HUDEP-2 (cell line): Measurements from ENCODE around the gene ZNF835.
"Not testable (repeated sequence)": the region's sequence is repeated elsewhere in the genome, so short reads cannot be mapped to it uniquely, and the experiment has no call there.

Experiments
- DNase-seq, 76 experiments: peaks; one replicate each; lab custom pipeline; 2025; ENCODE audit not compliant: unreplicated experiment in 76 of 76; lab: John Stamatoyannopoulos, UW

The ZNF835 gene

DNA sequence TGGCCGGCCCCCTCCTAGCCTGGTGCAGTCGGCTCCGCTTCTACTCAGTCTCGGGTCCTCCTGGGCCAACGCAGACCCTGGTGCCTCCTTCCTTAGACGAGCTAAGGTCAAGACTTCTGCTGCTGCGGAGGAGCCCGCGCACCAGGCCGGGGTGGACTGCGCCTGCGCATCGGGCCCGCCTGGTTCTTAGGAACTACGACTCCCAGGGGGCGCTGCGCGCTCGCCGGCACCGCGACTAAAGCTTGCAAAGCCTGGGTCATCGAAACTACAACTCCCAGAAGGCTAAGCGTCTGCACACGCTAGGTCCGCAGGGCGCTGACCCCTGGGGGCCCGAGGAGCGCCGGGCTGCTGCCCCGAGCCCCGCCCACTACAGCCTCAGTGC lies at the start of gene ZNF835:
TSS of gene ZNF835 (minus strand) at position 145 of the 382 bp plus-strand sequence. CDS start 6,559 bp downstream, outside the sequence.
- DNase-seq, result peak in 36 of 76 experiments; percentile 5 to 75 (median 41)

DNA sequence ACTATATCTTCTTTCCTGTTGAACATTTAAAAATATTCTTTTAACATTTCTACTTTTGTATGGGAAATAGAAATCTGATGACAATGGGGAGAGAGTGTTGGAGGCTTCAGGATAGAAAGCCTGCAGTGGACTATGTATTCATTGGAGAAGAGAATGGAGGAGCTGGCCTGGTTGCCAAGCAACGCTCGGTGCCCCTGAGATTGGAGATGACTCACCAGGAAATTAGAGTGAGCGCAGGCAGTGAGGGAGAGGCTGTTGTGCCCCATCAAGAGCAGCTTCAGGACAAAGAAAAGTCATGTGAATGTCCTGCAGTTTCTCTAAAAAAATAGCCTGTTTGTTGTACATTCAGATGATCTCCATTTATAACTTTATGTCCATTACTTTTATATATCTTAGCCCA lies 48.7 kb upstream of the ZNF835 start:
- DNase-seq, result no peak

DNA sequence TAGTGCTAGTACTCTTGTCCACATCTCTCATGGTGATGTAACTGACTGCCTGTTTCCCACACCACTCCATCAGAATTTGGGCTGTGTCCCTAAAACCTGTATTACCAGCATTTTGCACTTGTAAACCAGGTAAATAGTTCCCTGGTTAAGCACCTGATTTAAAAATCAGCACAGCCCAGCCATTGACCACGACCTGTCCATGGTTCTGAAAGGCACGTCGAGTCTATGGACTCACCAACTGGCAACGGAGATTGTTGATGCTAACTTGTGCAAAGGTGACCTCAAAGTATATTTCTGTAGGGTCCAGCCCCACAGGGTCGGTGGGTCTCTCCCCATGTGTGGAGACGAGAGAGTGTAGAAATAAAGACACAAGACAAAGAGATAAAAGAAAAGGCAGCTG lies 46.7 kb upstream of the ZNF835 start:
- DNase-seq, result no peak

DNA sequence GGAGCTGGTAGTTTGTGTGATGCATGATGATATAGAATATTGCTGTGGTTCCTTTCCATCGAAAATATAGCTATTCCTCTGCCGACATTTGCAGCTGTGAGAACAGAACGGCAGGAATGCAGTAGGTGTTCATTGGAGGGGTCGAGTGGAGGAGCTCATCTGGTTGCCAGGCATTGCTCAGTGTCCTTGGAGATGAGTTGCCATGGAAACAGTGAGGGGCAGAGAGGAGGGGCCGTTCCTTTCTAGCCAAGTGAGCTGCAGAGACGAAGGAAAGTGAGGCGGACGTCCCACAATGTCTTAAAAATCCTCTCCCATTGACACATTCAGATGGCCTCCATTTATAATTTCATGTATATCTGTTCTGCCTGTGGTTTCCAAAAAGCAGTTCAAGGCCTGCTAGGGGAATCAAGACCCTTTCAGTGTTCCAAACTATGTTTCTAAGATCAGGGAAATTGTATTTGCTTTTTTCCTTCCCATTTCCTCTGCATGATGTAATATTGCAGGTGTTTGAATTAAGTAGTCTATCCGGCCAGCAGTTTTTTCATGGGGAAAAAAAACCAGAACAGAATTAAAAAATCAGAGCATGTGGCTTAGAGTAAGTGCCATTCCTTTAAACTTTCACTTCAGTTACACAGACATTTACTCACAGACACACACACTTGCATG lies 41.2 kb upstream of the ZNF835 start:
- DNase-seq, result no peak

GRCh38 chr19:56710437-56710836 lies 38.9 kb upstream of the ZNF835 start:
- no peak for DNase-seq

GRCh38 chr19:56707821-56708220 lies 36.3 kb upstream of the ZNF835 start:
- no peak for DNase-seq

DNA sequence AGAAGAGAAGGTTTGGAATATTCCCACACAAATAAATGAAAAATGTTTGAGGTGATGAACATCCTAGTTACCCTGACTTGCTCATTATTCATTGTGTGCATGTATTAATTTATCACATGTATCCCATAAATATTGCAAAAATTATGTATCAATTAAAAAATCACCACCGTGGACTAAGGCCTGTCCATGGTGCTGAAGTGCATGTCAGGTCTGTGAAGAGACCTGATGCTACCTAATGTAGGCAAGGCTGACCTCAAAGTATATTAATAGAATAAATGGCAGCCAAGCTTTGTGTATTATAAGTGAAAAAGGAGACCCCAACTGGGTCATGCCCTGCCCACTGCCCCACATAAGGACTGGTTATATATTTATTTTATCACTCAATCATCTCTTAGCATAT lies 34.4 kb upstream of the ZNF835 start:
- DNase-seq, result no peak

DNA sequence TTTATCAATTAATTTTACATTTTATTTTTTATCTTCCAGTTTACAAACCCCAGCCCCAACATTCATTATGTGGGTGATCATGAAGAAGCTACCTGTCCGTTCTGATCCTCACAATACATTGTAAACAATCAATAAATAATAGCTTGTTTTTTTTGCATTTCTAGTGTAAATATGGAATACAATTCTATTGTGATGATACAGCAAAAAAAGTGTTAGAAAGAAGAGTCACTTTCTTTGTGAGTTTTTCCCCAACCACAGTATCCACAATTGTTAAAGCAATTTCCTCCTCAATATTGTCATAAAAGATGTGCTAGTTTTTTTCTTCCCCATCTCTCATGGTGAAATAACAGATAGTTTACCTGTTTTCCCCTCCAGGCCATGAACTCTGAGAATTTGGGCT lies 30.3 kb upstream of the ZNF835 start:
- DNase-seq, result no peak

DNA sequence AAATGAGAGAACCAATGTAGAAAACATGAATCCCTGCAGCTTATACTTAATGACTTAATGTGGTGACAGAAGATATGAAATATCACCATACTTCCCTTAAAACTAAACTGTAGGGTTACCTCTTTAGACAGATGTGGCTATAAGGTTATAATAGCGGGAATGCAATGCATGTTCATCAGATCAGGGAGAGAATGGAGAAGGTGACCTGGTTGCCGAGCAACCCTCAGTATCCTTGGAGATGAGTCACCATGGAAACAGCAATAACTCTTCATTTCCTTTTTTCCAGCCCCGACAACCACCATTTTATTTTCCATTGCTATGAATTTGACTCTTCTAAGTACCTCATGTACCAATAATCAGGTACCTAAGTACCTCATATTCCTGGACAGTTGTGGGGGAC lies 28.0 kb upstream of the ZNF835 start:
- DNase-seq, result no peak

GRCh38 chr19:56692206-56692895 lies 20.8 kb upstream of the ZNF835 start:
- no peak for DNase-seq

- no peak for DNase-seq
These were observed 19.1 kb upstream of the ZNF835 start for GRCh38 chr19:56690670-56691069.

GRCh38 chr19:56689198-56689597 lies 17.6 kb upstream of the ZNF835 start:
- no peak for DNase-seq

- DNase-seq, result no peak
These were observed 15.5 kb upstream of the ZNF835 start for GRCh38 chr19:56687031-56687430.

DNA sequence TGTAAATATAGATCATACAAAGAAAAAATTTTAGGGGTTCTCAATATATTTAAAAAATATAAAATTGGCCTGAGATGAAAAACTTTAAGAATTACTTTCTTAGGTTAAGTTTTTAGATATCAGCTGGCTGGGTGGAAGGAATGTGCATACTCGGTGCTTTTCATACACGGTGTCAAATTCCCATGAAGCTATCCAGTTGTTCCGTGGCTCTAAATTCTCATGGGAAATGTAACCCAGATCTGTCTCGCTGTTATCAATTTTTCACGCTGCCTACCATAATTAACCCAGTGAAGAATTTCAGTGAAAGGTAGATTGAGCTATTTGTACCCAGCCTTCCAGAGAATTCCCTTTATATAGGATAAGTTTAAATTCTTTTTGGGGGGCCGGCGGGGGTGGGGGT lies 11.6 kb upstream of the ZNF835 start:
- DNase-seq, result no peak

GRCh38 chr19:56681702-56682101 lies 10.1 kb upstream of the ZNF835 start:
- DNase-seq, result no peak

- DNase-seq, result no peak
These were observed 6.6 kb upstream of the ZNF835 start for GRCh38 chr19:56678205-56678604.

DNA sequence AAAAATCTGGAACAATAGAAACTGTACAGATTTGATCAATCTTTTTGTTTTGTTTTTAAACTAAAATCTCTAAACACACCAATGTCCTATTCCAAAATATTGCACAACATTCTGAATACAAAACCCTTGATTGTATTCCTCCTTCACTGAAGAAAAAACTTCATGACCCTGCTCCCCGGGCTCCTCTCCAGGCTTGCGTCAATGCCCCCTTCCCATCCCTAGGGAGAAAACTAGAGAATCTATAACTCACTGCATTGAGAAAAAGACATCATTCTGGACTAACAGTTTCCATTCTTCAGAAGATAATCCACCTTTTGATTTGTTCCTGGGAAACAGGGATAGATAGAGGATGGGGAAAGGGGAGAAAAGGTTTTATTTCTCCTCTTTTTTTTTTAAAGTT lies 1.1 kb upstream of the ZNF835 start:
- not testable (repeated sequence) for DNase-seq

- no peak for DNase-seq
These were observed 470 bp downstream of the ZNF835 start for GRCh38 chr19:56670961-56671612.

DNA sequence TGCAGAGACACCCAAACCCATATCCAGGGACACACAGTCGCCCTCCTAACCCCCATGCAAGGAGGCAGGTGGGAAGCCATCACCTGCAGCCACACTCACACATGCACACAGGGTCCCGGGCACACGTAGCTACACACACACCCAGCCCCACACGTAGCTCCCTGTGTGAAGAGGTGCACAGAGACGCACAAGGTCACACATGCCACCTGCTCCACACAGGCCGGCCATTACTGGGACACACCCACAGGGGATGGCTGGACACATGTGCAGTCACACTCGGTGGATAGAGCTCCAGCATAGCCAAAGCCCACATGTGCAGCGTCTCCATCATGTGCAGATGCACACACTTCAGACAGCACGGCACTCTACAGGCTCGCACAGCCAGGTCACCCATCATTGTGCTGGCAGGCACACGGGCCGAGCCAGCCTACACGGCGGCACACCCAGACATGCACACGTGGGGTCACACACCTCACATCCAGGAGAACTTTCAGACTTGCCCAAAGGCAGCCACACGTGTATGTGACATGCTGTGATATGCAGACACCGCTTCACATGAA lies 1.1 kb downstream of the ZNF835 start:
- DNase-seq, result no peak

DNA sequence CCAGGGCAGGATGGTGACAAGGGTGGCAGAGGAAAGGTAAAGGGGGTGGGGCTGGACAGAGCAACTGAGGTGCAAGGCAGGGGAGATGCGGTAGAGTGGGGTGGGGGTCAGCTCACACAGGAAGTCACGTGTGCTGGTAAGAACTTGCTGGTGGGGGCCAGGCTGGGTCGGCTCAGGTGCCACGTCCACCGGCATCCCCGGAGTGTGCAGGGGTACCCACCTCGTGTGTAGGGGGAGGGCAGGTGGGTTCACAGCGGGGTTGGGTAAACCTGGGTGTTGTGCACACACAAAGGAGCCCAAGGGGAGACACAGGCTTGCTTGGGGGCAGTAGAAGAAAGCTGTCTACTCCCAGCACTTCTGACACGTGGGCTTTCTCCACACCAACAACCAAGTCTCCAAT lies 2.9 kb downstream of the ZNF835 start:
- DNase-seq, result no peak

- DNase-seq, result no peak
These were observed 4.2 kb downstream of the ZNF835 start for GRCh38 chr19:56667311-56667870.
